Right lobe of liver (tissue), 6 donors: Measurements from ENCODE around the gene NUP43. TPM values are rescaled to one million over a fixed set of nuclear protein-coding genes. Genes with fewer than 3 reads are reported as not detected.
A peak's percentile ranks its signal among the peaks of the same experiment; 100 is the strongest.

Experiments used
- ATAC-seq, 4 donors: fragments of 200-7000 bp; cut with Tn5 transposase; one replicate each; pipeline ENCODE4 v1.9.1; 2020; ENCODE audit warnings: mild to moderate bottlenecking in 4 of 4, moderate library complexity in 4 of 4
- DNase-seq, 3 donors: peaks; one replicate each; pipeline ENCODE4 v3.0.0-alpha.2; 2020
- H3K27ac ChIP-seq, 3 donors: fragments of 200-600 bp; one replicate each; pipeline ENCODE4 v1.8.0; 2022
- H3K27me3 ChIP-seq, 2 donors: fragments of 200-600 bp; one replicate each; pipeline ENCODE4 v1.8.0; 2022
- H3K36me3 ChIP-seq, 4 donors: fragments of 200-600 bp; sonication (generic) in 1 of 4; one replicate each; pipeline versions ENCODE4 v1.5.1 to v1.8.0; 2017 to 2022; ENCODE audit warnings: control low read depth in 1 of 4
- H3K4me1 ChIP-seq, 4 donors: fragments of 200-600 bp; sonication (generic) in 1 of 4; one replicate each; pipeline versions ENCODE4 v1.5.1 to v1.8.0; 2017 to 2022; ENCODE audit warnings: control low read depth in 1 of 4
- H3K4me3 ChIP-seq, 3 donors: fragments of 200-600 bp; one replicate each; pipeline ENCODE4 v1.8.0; 2022
- H3K9me3 ChIP-seq, 4 donors: fragments of 200-600 bp; sonication (generic) in 1 of 4; one replicate each; pipeline versions ENCODE4 v1.5.1 to v1.8.0; 2017 to 2022; ENCODE audit warnings: control low read depth in 1 of 4
- POLR2A ChIP-seq: fragments of 450-650 bp; IDR thresholded peaks from one replicate; pipeline ENCODE4 v1.6.1; 2017; ENCODE audit warnings: antibody characterized with exemption, mild to moderate bottlenecking
- WGBS: methylation state at CpG from one replicate; pipeline ENCODE4 v1.1.6; 2018; ENCODE audit warnings: low coverage, low lambda C conversion rate; ENCODE audit not compliant: insufficient coverage; ENCODE audit errors: missing lambda C conversion rate; 5-methylcytosine and 5-hydroxymethylcytosine counted together
- intact Hi-C, 2 donors: fragments of 100-400 bp; cut with DNase I; formaldehyde crosslinking; loops; one replicate each; pipeline versions ENCODE4 v1.11.2 to v1.14.1; 2022
- total RNA-seq, 6 experiments: library from RNA; depleted of rRNA in 2 of 6; stranded (reverse); fragments of >200 nt in 2 of 6; fragmentation: NEBNext Ultra II Directional in 3 of 6; extraction: Animal tissue kit (Norgen Biotek cat#: 25700) in 3 of 6; gene quantifications; one replicate each; pipeline versions ENCODE4 v1.1.0 to v1.2.4, GENCODE V29; 2016 to 2023
- TF ChIP-seq, protein P1 (sequence below), 4 donors: fragments of 200-600 bp in 3 of 4; fragments of 450-650 bp in 1 of 4; IDR thresholded peaks; one replicate each; pipeline versions ENCODE4 v1.5.1 to v1.8.0; 2016 to 2022; ENCODE audit warnings: antibody characterized with exemption in 4 of 4, mild to moderate bottlenecking in 2 of 4
- donor health status: DM: no; HTN: yes; CAD: no.
- donor health status: DM: no; HTN: no; CAD: no.
- donor health status: DM: no; HTN: no; CAD: no.
- donor health status: DM: no; HTN: yes; CAD: no.
- donor health status: DM: no; HTN: yes; CAD: no.

NUP43 gene
- total RNA-seq, 6 experiments from 2014 or later = 8.8 to 15.9 (median 12.1) TPM

DNA sequence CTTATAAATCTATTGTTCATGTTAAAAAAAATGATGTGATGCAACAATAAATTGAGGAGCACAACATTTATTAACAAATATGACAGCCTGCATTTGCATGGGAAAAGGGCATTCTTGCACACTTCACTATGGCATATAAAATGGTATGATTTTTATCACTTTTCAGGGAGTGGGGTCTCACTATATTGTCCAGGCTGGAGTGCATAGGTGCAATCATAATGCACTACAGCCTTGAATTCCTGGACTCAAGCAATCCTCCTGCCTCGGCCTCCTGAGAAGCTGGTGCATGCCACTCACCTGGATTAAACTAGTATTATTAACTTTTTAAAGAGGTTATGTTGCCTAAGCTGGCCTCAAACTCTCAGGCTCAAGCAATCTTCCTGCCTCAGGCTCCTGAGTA lies 11.4 kb downstream of the NUP43 start:
- H3K36me3 ChIP-seq = peaks cover 0 to 61% (median 22%) of the 10 kb centered on the region in 4 donors
- no peak for TF ChIP-seq POLR2A
- TF ChIP-seq, protein P1, sequence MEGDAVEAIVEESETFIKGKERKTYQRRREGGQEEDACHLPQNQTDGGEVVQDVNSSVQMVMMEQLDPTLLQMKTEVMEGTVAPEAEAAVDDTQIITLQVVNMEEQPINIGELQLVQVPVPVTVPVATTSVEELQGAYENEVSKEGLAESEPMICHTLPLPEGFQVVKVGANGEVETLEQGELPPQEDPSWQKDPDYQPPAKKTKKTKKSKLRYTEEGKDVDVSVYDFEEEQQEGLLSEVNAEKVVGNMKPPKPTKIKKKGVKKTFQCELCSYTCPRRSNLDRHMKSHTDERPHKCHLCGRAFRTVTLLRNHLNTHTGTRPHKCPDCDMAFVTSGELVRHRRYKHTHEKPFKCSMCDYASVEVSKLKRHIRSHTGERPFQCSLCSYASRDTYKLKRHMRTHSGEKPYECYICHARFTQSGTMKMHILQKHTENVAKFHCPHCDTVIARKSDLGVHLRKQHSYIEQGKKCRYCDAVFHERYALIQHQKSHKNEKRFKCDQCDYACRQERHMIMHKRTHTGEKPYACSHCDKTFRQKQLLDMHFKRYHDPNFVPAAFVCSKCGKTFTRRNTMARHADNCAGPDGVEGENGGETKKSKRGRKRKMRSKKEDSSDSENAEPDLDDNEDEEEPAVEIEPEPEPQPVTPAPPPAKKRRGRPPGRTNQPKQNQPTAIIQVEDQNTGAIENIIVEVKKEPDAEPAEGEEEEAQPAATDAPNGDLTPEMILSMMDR (IDR thresholded peaks at IDR 0.05) = no peak
- DNase-seq (no peak), ATAC-seq (no peak)
- H3K27me3 ChIP-seq = no peaks in the 10 kb centered on the region
- intact Hi-C loops = no loop called here
- no peaks in the 10 kb centered on the region for H3K9me3 ChIP-seq
- H3K4me3 ChIP-seq = no peak overlapping the region
- H3K27ac ChIP-seq = no peak overlapping the region
- WGBS = no CpG with 5 or more reads among the region's 1 CpG
- H3K4me1 ChIP-seq = no peaks in the 10 kb centered on the region

- DNase-seq (no peak), ATAC-seq (no peak)
- Histone ChIP-seq H3K4me3 (no peak overlapping the region), H3K27me3 (no peaks in the 10 kb centered on the region), H3K36me3 (peaks cover 0 to 64% (median 21%) of the 10 kb centered on the region in 4 donors), H3K9me3 (no peaks in the 10 kb centered on the region), H3K4me1 (no peaks in the 10 kb centered on the region), H3K27ac (no peak overlapping the region)
- TF ChIP-seq POLR2A = no peak
- TF ChIP-seq, protein P1 (IDR thresholded peaks at IDR 0.05) = no peak
- WGBS = 100% methylated on average over 1 of the region's 2 CpGs
- intact Hi-C loops = no loop called here
Measured at GRCh38 chr6:149733089-149733720, 13.1 kb downstream of the NUP43 start.

- 84% methylated on average over 7 of the region's 8 CpGs for WGBS
- ATAC-seq = peak in 2 of 4 donors; percentile 36 to 59
- no peaks in the 10 kb centered on the region for H3K4me1 ChIP-seq
- no peak overlapping the region for H3K4me3 ChIP-seq
- H3K9me3 ChIP-seq = no peaks in the 10 kb centered on the region
- H3K27me3 ChIP-seq = no peaks in the 10 kb centered on the region
- intact Hi-C loops = no loop called here
- H3K36me3 ChIP-seq = peaks cover 0 to 50% (median 21%) of the 10 kb centered on the region in 4 donors
- TF ChIP-seq, protein P1 (IDR thresholded peaks at IDR 0.05) = no peak
- no peak for TF ChIP-seq POLR2A
- no peak overlapping the region for H3K27ac ChIP-seq
- no peak for DNase-seq
Measured at GRCh38 chr6:149729824-149730223, 16.5 kb downstream of the NUP43 start.

GRCh38 chr6:149728499-149729234 lies 17.7 kb downstream of the NUP43 start:
- no peak for DNase-seq
- intact Hi-C loops = no loop called here
- H3K27me3 ChIP-seq = no peaks in the 10 kb centered on the region
- TF ChIP-seq, protein P1 (IDR thresholded peaks at IDR 0.05) = no peak
- TF ChIP-seq POLR2A = no peak
- WGBS = 77% methylated on average over 4 of the region's 5 CpGs
- H3K9me3 ChIP-seq = no peaks in the 10 kb centered on the region
- no peak overlapping the region for H3K27ac ChIP-seq
- peak in 2 of 4 donors; percentile 21 to 53 for ATAC-seq
- H3K4me1 ChIP-seq = no peaks in the 10 kb centered on the region
- peaks cover 0 to 49% (median 17%) of the 10 kb centered on the region in 4 donors for H3K36me3 ChIP-seq
- no peak overlapping the region for H3K4me3 ChIP-seq
